Measurements from ENCODE around the gene BRAP. TPM values are rescaled to one million over a fixed set of nuclear protein-coding genes. Genes with fewer than 3 reads are reported as not detected.
"Not testable (repeated sequence)": the region's sequence is repeated elsewhere in the genome, so short reads cannot be mapped to it uniquely, and the experiment has no call there.

The BRAP gene
- total and polyA plus RNA-seq, 7 donors: 13.5 to 34.6 (median 19.6) TPM

DNA sequence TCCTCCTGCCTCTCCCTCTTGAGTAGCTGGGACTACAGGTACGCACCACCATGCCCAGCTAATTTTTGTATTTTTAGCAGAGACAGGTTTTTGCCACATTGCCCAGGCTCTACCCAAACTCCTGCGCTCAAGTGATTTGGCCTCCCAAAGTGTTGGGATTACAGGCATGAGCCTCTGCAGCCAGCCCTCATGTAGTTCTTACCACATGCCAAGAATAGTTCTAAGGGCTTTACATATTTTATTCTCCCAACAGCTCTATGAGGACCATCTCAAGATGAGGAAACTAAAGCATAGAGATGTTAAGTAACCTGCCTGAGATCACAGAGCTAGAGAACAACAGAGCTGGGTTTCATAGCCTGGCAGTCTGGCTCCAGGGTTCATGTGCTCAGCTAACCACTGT, 43.0 kb upstream of the BRAP start:
- intact Hi-C loops (cut with DNase I): no loop called here
- WGBS, 3 donors: 83 to 99% (median 96%) methylated on average over 2 of the region's 2 CpGs

GRCh38 chr12:111723646-111724360, 38.0 kb upstream of the BRAP start:
- WGBS, 3 donors: 96 to 97% (median 97%) methylated on average over 19 to 45 of the region's 46 CpGs
- H3K27me3 ChIP-seq (ENCODE audit: insufficient read depth in 3 of 3, low read length in 2 of 3); H3K4me3 ChIP-seq; H3K9me3 ChIP-seq; H3K27ac ChIP-seq; DNase-seq; ATAC-seq; intact Hi-C loops (cut with DNase I); H3K4me1 ChIP-seq: not testable (repeated sequence)
- peaks cover 0 to 75% of the 10 kb centered on the region in 2 donors for H3K36me3 ChIP-seq (ENCODE audit: insufficient read depth in 1 of 2, low read depth in 1 of 2)

More for the DNA sequence above, 43.0 kb upstream of the BRAP start:
- Histone ChIP-seq H3K4me3 (no peak overlapping the region), H3K36me3 (ENCODE audit: insufficient read depth in 1 of 2, low read depth in 1 of 2) (peaks cover 4 to 80% of the 10 kb centered on the region in 2 donors), H3K9me3 (no peaks in the 10 kb centered on the region), H3K27me3 (ENCODE audit: insufficient read depth in 3 of 3, low read length in 2 of 3) (no peaks in the 10 kb centered on the region), H3K27ac (no peak overlapping the region), H3K4me1 (no peaks in the 10 kb centered on the region)
- TF ChIP-seq, protein P1, sequence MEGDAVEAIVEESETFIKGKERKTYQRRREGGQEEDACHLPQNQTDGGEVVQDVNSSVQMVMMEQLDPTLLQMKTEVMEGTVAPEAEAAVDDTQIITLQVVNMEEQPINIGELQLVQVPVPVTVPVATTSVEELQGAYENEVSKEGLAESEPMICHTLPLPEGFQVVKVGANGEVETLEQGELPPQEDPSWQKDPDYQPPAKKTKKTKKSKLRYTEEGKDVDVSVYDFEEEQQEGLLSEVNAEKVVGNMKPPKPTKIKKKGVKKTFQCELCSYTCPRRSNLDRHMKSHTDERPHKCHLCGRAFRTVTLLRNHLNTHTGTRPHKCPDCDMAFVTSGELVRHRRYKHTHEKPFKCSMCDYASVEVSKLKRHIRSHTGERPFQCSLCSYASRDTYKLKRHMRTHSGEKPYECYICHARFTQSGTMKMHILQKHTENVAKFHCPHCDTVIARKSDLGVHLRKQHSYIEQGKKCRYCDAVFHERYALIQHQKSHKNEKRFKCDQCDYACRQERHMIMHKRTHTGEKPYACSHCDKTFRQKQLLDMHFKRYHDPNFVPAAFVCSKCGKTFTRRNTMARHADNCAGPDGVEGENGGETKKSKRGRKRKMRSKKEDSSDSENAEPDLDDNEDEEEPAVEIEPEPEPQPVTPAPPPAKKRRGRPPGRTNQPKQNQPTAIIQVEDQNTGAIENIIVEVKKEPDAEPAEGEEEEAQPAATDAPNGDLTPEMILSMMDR (IDR thresholded peaks at IDR 0.05): no peak
- DNase-seq (no peak), ATAC-seq (no peak)

DNA sequence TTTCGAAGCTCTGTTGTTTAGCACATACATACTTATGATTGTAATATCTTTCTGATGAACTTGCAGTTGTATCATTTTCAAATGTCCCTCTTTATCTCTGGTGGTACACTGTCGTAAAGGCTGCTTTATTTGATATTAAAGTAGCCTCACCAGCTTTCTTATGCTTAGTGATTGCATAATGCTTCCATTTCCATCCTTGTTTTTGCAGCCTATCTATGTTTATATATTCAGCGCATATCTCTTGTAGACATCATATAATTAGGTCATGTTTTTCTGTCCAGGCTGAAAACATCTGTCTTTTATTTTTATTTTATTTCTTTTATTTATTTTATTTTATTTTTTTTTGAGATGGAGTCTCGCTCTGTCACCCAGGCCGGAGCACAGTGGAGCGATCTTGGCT, 34.7 kb upstream of the BRAP start:
- no peak overlapping the region for H3K4me3 ChIP-seq
- 97% methylated on average over 6 of the region's 6 CpGs for WGBS, 3 donors
- H3K27me3 ChIP-seq (ENCODE audit: insufficient read depth in 3 of 3, low read length in 2 of 3): no peaks in the 10 kb centered on the region
- peaks cover 0 to 77% of the 10 kb centered on the region in 2 donors for H3K36me3 ChIP-seq (ENCODE audit: insufficient read depth in 1 of 2, low read depth in 1 of 2)
- no peak for ATAC-seq
- H3K9me3 ChIP-seq: no peaks in the 10 kb centered on the region
- intact Hi-C loops (cut with DNase I): no loop called here
- H3K4me1 ChIP-seq: no peaks in the 10 kb centered on the region
- TF ChIP-seq, protein P1 (IDR thresholded peaks at IDR 0.05): no peak
- DNase-seq: no peak
- H3K27ac ChIP-seq: no peak overlapping the region

DNA sequence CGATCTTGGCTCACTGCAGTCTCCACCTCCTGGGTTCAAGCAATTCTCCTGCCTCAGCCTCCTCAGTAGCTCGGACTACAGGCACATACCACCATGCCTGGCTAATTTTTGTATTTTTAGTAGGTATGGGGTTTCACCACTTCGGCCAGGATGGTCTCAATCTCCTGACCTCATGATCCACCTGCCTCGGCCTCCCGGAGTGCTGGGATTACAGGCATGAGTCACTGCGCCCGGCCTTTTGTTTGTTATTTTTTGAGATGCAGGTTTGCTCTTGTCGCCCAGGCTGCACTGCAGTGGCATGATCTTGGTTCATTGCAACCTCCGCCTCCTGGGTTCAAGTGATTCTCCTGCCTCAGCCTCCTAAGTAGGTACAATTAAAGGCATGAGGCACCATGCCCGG, 33.6 kb upstream of the BRAP start:
- Histone ChIP-seq H3K27ac (peak overlapping the region; percentile 60), H3K36me3 (ENCODE audit: insufficient read depth in 1 of 2, low read depth in 1 of 2) (peaks cover 0 to 78% of the 10 kb centered on the region in 2 donors)
- peak; percentile 28 to 48 (median 39) for ATAC-seq
- DNase-seq; H3K4me1 ChIP-seq; intact Hi-C loops (cut with DNase I); H3K4me3 ChIP-seq; H3K27me3 ChIP-seq (ENCODE audit: insufficient read depth in 3 of 3, low read length in 2 of 3); H3K9me3 ChIP-seq: not testable (repeated sequence)
- WGBS, 3 donors: 54 to 67% (median 57%) methylated on average over 10 of the region's 10 CpGs

- peaks cover 5 to 97% of the 10 kb centered on the region in 2 donors for H3K36me3 ChIP-seq (ENCODE audit: insufficient read depth in 1 of 2, low read depth in 1 of 2)
- intact Hi-C loops (cut with DNase I): no loop called here
- 29 to 46% (median 30%) methylated on average over 4 of the region's 4 CpGs for WGBS, 3 donors
- H3K27me3 ChIP-seq (ENCODE audit: insufficient read depth in 3 of 3, low read length in 2 of 3): no peaks in the 10 kb centered on the region
- no peaks in the 10 kb centered on the region for H3K9me3 ChIP-seq
- ATAC-seq (peak; percentile 77 to 91 (median 88)), DNase-seq (peak; percentile 17 to 72)
- H3K4me1 ChIP-seq: peaks cover 4% of the 10 kb centered on the region
- TF ChIP-seq, protein P1 (IDR thresholded peaks at IDR 0.05): no peak
- peak overlapping the region; percentile 68 for H3K27ac ChIP-seq
- no peak overlapping the region for H3K4me3 ChIP-seq
These were observed 29.5 kb upstream of the BRAP start for GRCh38 chr12:111715279-111715678.

Measured in psoas muscle (tissue), 8 donors.